ENCODE data around the gene RSRC1. TPM values are rescaled to one million over a fixed set of nuclear protein-coding genes. Genes with fewer than 3 reads are reported as not detected.

The RSRC1 gene
- polyA plus RNA-seq, 1 donor (not counting 4 experiments of a cell fraction or from before 2014, with no cell fraction given), result 11.1 TPM

GRCh38 chr3:158279609-158280008 lies 169.7 kb downstream of the RSRC1 start:
- Histone ChIP-seq H3K27ac (ENCODE audit: control insufficient read depth, insufficient read depth, low read length) (no peak overlapping the region), H3K4me3 (ENCODE audit: control insufficient read depth in 2 of 3, extremely low read depth in 1 of 3, insufficient read depth in 2 of 3, low read depth in 1 of 3, low read length in 3 of 3) (no peak overlapping the region), H3K79me2 (ENCODE audit: control insufficient read depth, insufficient read depth, low read length) (no peaks in the 10 kb centered on the region), H3K9ac (ENCODE audit: control insufficient read depth, extremely low read depth, insufficient read depth, low read length) (no peak overlapping the region), H3K4me2 (ENCODE audit: control insufficient read depth, extremely low read depth, insufficient read depth, low read depth, low read length) (no peak overlapping the region), H3K4me1 (ENCODE audit: control insufficient read depth, extremely low read depth, insufficient read depth, low read length) (no peaks in the 10 kb centered on the region), H3K9me1 (ENCODE audit: control insufficient read depth, extremely low read depth, insufficient read depth, low read length) (peaks cover 3% of the 10 kb centered on the region), H3K9me3 (ENCODE audit: control insufficient read depth, low read depth, low read length) (no peaks in the 10 kb centered on the region), H3K36me3 (ENCODE audit: control insufficient read depth in 2 of 2, extremely low read depth in 1 of 2, insufficient read depth in 2 of 2, low read length in 2 of 2) (no peaks in the 10 kb centered on the region), H2AFZ (ENCODE audit: control insufficient read depth, low read length) (no peak overlapping the region), H4K20me1 (ENCODE audit: control insufficient read depth, extremely low read depth, insufficient read depth, low read length) (no peaks in the 10 kb centered on the region), H3K27me3 (ENCODE audit: control insufficient read depth, extremely low read depth, insufficient read depth, low read length) (no peaks in the 10 kb centered on the region)
- no peak for TF ChIP-seq CTCF (optimal IDR thresholded peaks at IDR 0.05 in 1 of 3, IDR thresholded peaks at IDR 0.05 in 1 of 3, conservative IDR thresholded peaks at IDR 0.05 in 1 of 3; ENCODE audit: extremely low read depth in 1 of 3, insufficient read depth in 2 of 3, low read length in 3 of 3)
- TF ChIP-seq EZH2 (IDR thresholded peaks at IDR 0.05; ENCODE audit: low read length), result no peak
- dilution Hi-C loops (cut with MboI; ENCODE audit: extremely low pct_ligation_motif_present, low sequenced_read_pairs), result no loop called here
- no peak for DNase-seq (ENCODE audit: low read depth, low spot score)
- no peak for FAIRE-seq

- TF ChIP-seq EZH2 (IDR thresholded peaks at IDR 0.05; ENCODE audit: low read length), result no peak
- no peak for TF ChIP-seq CTCF (optimal IDR thresholded peaks at IDR 0.05 in 1 of 3, IDR thresholded peaks at IDR 0.05 in 1 of 3, conservative IDR thresholded peaks at IDR 0.05 in 1 of 3; ENCODE audit: extremely low read depth in 1 of 3, insufficient read depth in 2 of 3, low read length in 3 of 3)
- no peaks in the 10 kb centered on the region for H3K4me1 ChIP-seq (ENCODE audit: control insufficient read depth, extremely low read depth, insufficient read depth, low read length)
- H2AFZ ChIP-seq (ENCODE audit: control insufficient read depth, low read length), result no peak overlapping the region
- no peak overlapping the region for H3K4me2 ChIP-seq (ENCODE audit: control insufficient read depth, extremely low read depth, insufficient read depth, low read depth, low read length)
- H3K27me3 ChIP-seq (ENCODE audit: control insufficient read depth, extremely low read depth, insufficient read depth, low read length), result no peaks in the 10 kb centered on the region
- DNase-seq (ENCODE audit: low read depth, low spot score) (no peak), FAIRE-seq (no peak)
- no peaks in the 10 kb centered on the region for H3K36me3 ChIP-seq (ENCODE audit: control insufficient read depth in 2 of 2, extremely low read depth in 1 of 2, insufficient read depth in 2 of 2, low read length in 2 of 2)
- no peak overlapping the region for H3K9ac ChIP-seq (ENCODE audit: control insufficient read depth, extremely low read depth, insufficient read depth, low read length)
- H3K27ac ChIP-seq (ENCODE audit: control insufficient read depth, insufficient read depth, low read length), result no peak overlapping the region
- H4K20me1 ChIP-seq (ENCODE audit: control insufficient read depth, extremely low read depth, insufficient read depth, low read length), result no peaks in the 10 kb centered on the region
- H3K4me3 ChIP-seq (ENCODE audit: control insufficient read depth in 2 of 3, extremely low read depth in 1 of 3, insufficient read depth in 2 of 3, low read depth in 1 of 3, low read length in 3 of 3), result no peak overlapping the region
- no peaks in the 10 kb centered on the region for H3K9me1 ChIP-seq (ENCODE audit: control insufficient read depth, extremely low read depth, insufficient read depth, low read length)
- dilution Hi-C loops (cut with MboI; ENCODE audit: extremely low pct_ligation_motif_present, low sequenced_read_pairs), result no loop called here
- no peaks in the 10 kb centered on the region for H3K79me2 ChIP-seq (ENCODE audit: control insufficient read depth, insufficient read depth, low read length)
- H3K9me3 ChIP-seq (ENCODE audit: control insufficient read depth, low read depth, low read length), result no peaks in the 10 kb centered on the region
Measured at GRCh38 chr3:158295771-158296170, 185.9 kb downstream of the RSRC1 start.

Measured in keratinocyte (primary cell).